ENCODE measurements around the gene WDR4. TPM values are rescaled to one million over a fixed set of nuclear protein-coding genes. Genes with fewer than 3 reads are reported as not detected.

The WDR4 gene
- total RNA-seq, 4 donors from 2014 or later, result 6.6 to 22.7 (median 10.3) TPM

- intact Hi-C loops (cut with DNase I; ENCODE audit: low total_unique reads), result no loop called here
- 92 to 100% methylated on average over 2 to 11 of the region's 11 CpGs for WGBS, 2 donors (ENCODE audit: low coverage in 1 of 2)
- H3K27ac ChIP-seq, result no peak overlapping the region
- H3K4me3 ChIP-seq, result no peak overlapping the region
- in situ Hi-C loops (cut with MboI; ENCODE audit: low pct_ligation_motif_present in 1 of 4, low pct_unique_long_range_greater_than_20kb in 1 of 4, low sequenced_read_pairs in 3 of 4), result no loop called here
- no peaks in the 10 kb centered on the region for H3K27me3 ChIP-seq
- H3K4me1 ChIP-seq, result no peaks in the 10 kb centered on the region
- TF ChIP-seq POLR2A (IDR thresholded peaks at IDR 0.05) (no peak), EP300 (IDR thresholded peaks at IDR 0.05; ENCODE audit: low read depth) (no peak), CTCF (IDR thresholded peaks at IDR 0.05) (no peak), POLR2AphosphoS5 (IDR thresholded peaks at IDR 0.05) (no peak)
- DNase-seq, result no peak
- H3K36me3 ChIP-seq, result peaks cover 0 to 45% (median 17%) of the 10 kb centered on the region in 4 donors
- H3K9me3 ChIP-seq, result no peaks in the 10 kb centered on the region
These were observed 24.5 kb upstream of the WDR4 start for GRCh38 chr21:42903817-42904216.

GRCh38 chr21:42900446-42900845 lies 21.1 kb upstream of the WDR4 start:
- no peaks in the 10 kb centered on the region for H3K4me1 ChIP-seq
- no peak overlapping the region for H3K27ac ChIP-seq
- intact Hi-C loops (cut with DNase I; ENCODE audit: low total_unique reads) (no loop called here), in situ Hi-C loops (cut with MboI; ENCODE audit: low pct_ligation_motif_present in 1 of 4, low pct_unique_long_range_greater_than_20kb in 1 of 4, low sequenced_read_pairs in 3 of 4) (no loop called here)
- 80 to 90% methylated on average over 2 to 4 of the region's 4 CpGs for WGBS, 2 donors (ENCODE audit: low coverage in 1 of 2)
- H3K9me3 ChIP-seq, result no peaks in the 10 kb centered on the region
- no peak for TF ChIP-seq EP300 (IDR thresholded peaks at IDR 0.05; ENCODE audit: low read depth)
- H3K36me3 ChIP-seq, result peaks cover 0 to 66% (median 20%) of the 10 kb centered on the region in 4 donors
- no peak overlapping the region for H3K4me3 ChIP-seq
- H3K27me3 ChIP-seq, result no peaks in the 10 kb centered on the region
- DNase-seq, result no peak

- no peaks in the 10 kb centered on the region for H3K9me3 ChIP-seq
- peaks cover 0 to 18% (median 7%) of the 10 kb centered on the region in 4 donors for H3K36me3 ChIP-seq
- 0% methylated on average over 56 of the region's 87 CpGs; no CpG with 5 or more reads in 1 of the 2 donors for WGBS, 2 donors (ENCODE audit: low coverage in 1 of 2)
- intact Hi-C loops (cut with DNase I; ENCODE audit: low total_unique reads) (loop anchor here (5.0 kb wide), 1 partner anchor 366 kb away; no protein-coding TSS in a partner anchor), in situ Hi-C loops (cut with MboI; ENCODE audit: low pct_ligation_motif_present in 1 of 4, low pct_unique_long_range_greater_than_20kb in 1 of 4, low sequenced_read_pairs in 3 of 4) (no loop called here)
- TF ChIP-seq EP300 (IDR thresholded peaks at IDR 0.05; ENCODE audit: low read depth) (no peak), CTCF (IDR thresholded peaks at IDR 0.05) (no peak), POLR2A (IDR thresholded peaks at IDR 0.05) (peak; percentile 97), POLR2AphosphoS5 (IDR thresholded peaks at IDR 0.05) (peak; percentile 96 to 99 (median 99))
- peak within 1 kb of the TSS; percentile 94 to 99 (median 97) for H3K27ac ChIP-seq
- peak; percentile 100 for DNase-seq
- peaks cover 0 to 16% (median 2%) of the 10 kb centered on the region in 4 donors for H3K4me1 ChIP-seq
- no peaks in the 10 kb centered on the region for H3K27me3 ChIP-seq
- peak within 1 kb of the TSS; percentile 75 to 99 (median 82) for H3K4me3 ChIP-seq
These were observed 13.8 kb upstream of the WDR4 start, which contains the start of gene NDUFV3 for GRCh38 chr21:42892931-42893755. TSS of gene NDUFV3 (plus strand) at chr21:42893309. CDS start at chr21:42893334, 25 bp downstream.

- in situ Hi-C loops (cut with MboI; ENCODE audit: low pct_ligation_motif_present in 1 of 4, low pct_unique_long_range_greater_than_20kb in 1 of 4, low sequenced_read_pairs in 3 of 4), result no loop called here
- intact Hi-C loops (cut with DNase I; ENCODE audit: low total_unique reads), result loop anchor here (5.0 kb wide), 1 partner anchor 365 kb away; no protein-coding TSS in a partner anchor
- 8% methylated on average over 18 of the region's 18 CpGs; no CpG with 5 or more reads in 1 of the 2 donors for whole genome bisulfite sequencing, 2 donors (ENCODE audit: low coverage in 1 of 2)
These were observed 13.2 kb upstream of the WDR4 start for GRCh38 chr21:42892582-42892930.

More at GRCh38 chr21:42892582-42892930, 13.2 kb upstream of the WDR4 start:
- H3K4me1 ChIP-seq, result peaks cover 0 to 16% (median 2%) of the 10 kb centered on the region in 4 donors
- no peak for TF ChIP-seq POLR2AphosphoS5 (IDR thresholded peaks at IDR 0.05)
- no peak for TF ChIP-seq POLR2A (IDR thresholded peaks at IDR 0.05)
- TF ChIP-seq CTCF (IDR thresholded peaks at IDR 0.05), result peak in 1 of 5 experiments; percentile 8
- peak; percentile 3 for TF ChIP-seq EP300 (IDR thresholded peaks at IDR 0.05; ENCODE audit: low read depth)
- no peaks in the 10 kb centered on the region for H3K27me3 ChIP-seq
- H3K27ac ChIP-seq, result peak overlapping the region; percentile 94 to 99 (median 97)
- H3K4me3 ChIP-seq, result peak overlapping the region; percentile 73 to 99 (median 82)
- no peaks in the 10 kb centered on the region for H3K9me3 ChIP-seq
- DNase-seq, result no peak
- H3K36me3 ChIP-seq, result peaks cover 0 to 12% (median 5%) of the 10 kb centered on the region in 4 donors

All from transverse colon (tissue), 4 donors.